H9 (cell line): ENCODE results near the gene IL12RB2. TPM values are rescaled to one million over a fixed set of nuclear protein-coding genes. Genes with fewer than 3 reads are reported as not detected.

Experiments used
- DNase-seq: peaks from one replicate; pipeline ENCODE4 v3.0.0-alpha.2; 2017
- H2AFZ ChIP-seq: one replicate; pipeline ENCODE4 v1.6.1; 2013; ENCODE audit warnings: mild to moderate bottlenecking, low read length, control low read depth, moderate library complexity
- H2AK5ac ChIP-seq: 2 replicates; pipeline ENCODE4 v1.6.1; 2013; ENCODE audit warnings: low read length, control low read depth, mixed read lengths; ENCODE audit not compliant: insufficient read length
- H2BK120ac ChIP-seq: one replicate; pipeline ENCODE4 v1.6.1; 2013; ENCODE audit warnings: low read depth, mild to moderate bottlenecking, low read length, control low read depth, inconsistent platforms; ENCODE audit not compliant: poor library complexity, severe bottlenecking
- H2BK12ac ChIP-seq: 2 replicates; pipeline ENCODE4 v1.6.1; 2013; ENCODE audit warnings: low read length, control low read depth, mixed read lengths, low read depth; ENCODE audit not compliant: insufficient read length
- H2BK15ac ChIP-seq: 2 replicates; pipeline ENCODE4 v1.6.1; 2013; ENCODE audit warnings: low read depth, low read length, control low read depth
- H2BK20ac ChIP-seq: one replicate; pipeline ENCODE4 v1.6.1; 2013; ENCODE audit warnings: low read depth, mild to moderate bottlenecking, low read length, control low read depth, inconsistent platforms; ENCODE audit not compliant: poor library complexity, severe bottlenecking
- H2BK5ac ChIP-seq: 2 replicates; pipeline ENCODE4 v1.6.1; 2013; ENCODE audit warnings: low read length, control low read depth, mixed read lengths; ENCODE audit not compliant: insufficient read length
- H3K14ac ChIP-seq: 2 replicates; pipeline ENCODE4 v1.6.1; 2013; ENCODE audit warnings: low read length, control low read depth; ENCODE audit not compliant: insufficient read depth
- H3K18ac ChIP-seq: 2 replicates; pipeline ENCODE4 v1.6.1; 2013; ENCODE audit warnings: low read depth, mild to moderate bottlenecking, mixed read lengths, low read length, control low read depth; ENCODE audit not compliant: insufficient read length
- H3K23ac ChIP-seq: 2 replicates; pipeline ENCODE4 v1.6.1; 2013; ENCODE audit warnings: low read length, control low read depth, mixed read lengths, low read depth; ENCODE audit not compliant: insufficient read length
- H3K23me2 ChIP-seq: 2 replicates; pipeline ENCODE4 v1.6.1; 2013; ENCODE audit warnings: low read depth, mild to moderate bottlenecking, mixed read lengths, low read length, control low read depth; ENCODE audit not compliant: insufficient read length, poor library complexity, severe bottlenecking
- H3K27ac ChIP-seq: 2 replicates; pipeline ENCODE4 v1.5.1; 2013; ENCODE audit warnings: low read length, control low read depth, mixed read lengths, low read depth; ENCODE audit not compliant: insufficient read length
- H3K27me3 ChIP-seq: 2 replicates; pipeline ENCODE4 v1.6.1; 2013; ENCODE audit warnings: low read length, control low read depth, inconsistent platforms; ENCODE audit not compliant: insufficient read depth
- H3K4ac ChIP-seq: 2 replicates; pipeline ENCODE4 v1.6.1; 2013; ENCODE audit warnings: low read depth, mild to moderate bottlenecking, control low read depth, inconsistent platforms, low read length, moderate library complexity
- H3K4me1 ChIP-seq: 2 replicates; pipeline ENCODE4 v1.6.1; 2013; ENCODE audit warnings: low read length, control low read depth, inconsistent platforms; ENCODE audit not compliant: insufficient read depth
- H3K4me2 ChIP-seq: 2 replicates; pipeline ENCODE4 v1.6.1; 2013; ENCODE audit warnings: low read length, control low read depth, mixed read lengths; ENCODE audit not compliant: insufficient read length, insufficient read depth
- H3K56ac ChIP-seq: 2 replicates; pipeline ENCODE4 v1.6.1; 2013; ENCODE audit warnings: low read depth, mild to moderate bottlenecking, mixed read lengths, low read length, control low read depth; ENCODE audit not compliant: insufficient read length
- H3K79me1 ChIP-seq: 2 replicates; pipeline ENCODE4 v1.6.1; 2013; ENCODE audit warnings: low read depth, mild to moderate bottlenecking, moderate library complexity, low read length, control low read depth, inconsistent platforms; ENCODE audit not compliant: insufficient read depth, poor library complexity, severe bottlenecking
- H3K79me2 ChIP-seq: 2 replicates; pipeline ENCODE4 v1.6.1; 2013; ENCODE audit warnings: low read length, control low read depth, inconsistent platforms; ENCODE audit not compliant: insufficient read depth
- H3K9ac ChIP-seq: 2 replicates; pipeline ENCODE4 v1.6.1; 2013; ENCODE audit warnings: low read length, control low read depth, mixed read lengths; ENCODE audit not compliant: insufficient read length; ENCODE audit errors: extremely low read depth
- H3K9me3 ChIP-seq: one replicate; pipeline ENCODE4 v1.6.1; 2013; ENCODE audit warnings: low read depth, low read length, inconsistent platforms; ENCODE audit not compliant: control insufficient read depth
- H3T11ph ChIP-seq: one replicate; pipeline ENCODE4 v1.6.1; 2013; ENCODE audit warnings: mild to moderate bottlenecking, low read length, control low read depth, inconsistent platforms
- H4K20me1 ChIP-seq: one replicate; pipeline ENCODE4 v1.6.1; 2013; ENCODE audit not compliant: control insufficient read depth, insufficient read length, insufficient read depth
- H4K5ac ChIP-seq: 2 replicates; pipeline ENCODE4 v1.6.1; 2013; ENCODE audit warnings: low read depth, mild to moderate bottlenecking, mixed read lengths, low read length, control low read depth; ENCODE audit not compliant: insufficient read length
- H4K8ac ChIP-seq: replicated peaks from 2 replicates; pipeline ENCODE4 v1.6.1; 2013; ENCODE audit warnings: low read length, control low read depth, mixed read lengths, low read depth; ENCODE audit not compliant: insufficient read length
- H4K91ac ChIP-seq: 2 replicates; pipeline ENCODE4 v1.6.1; 2013; ENCODE audit warnings: low read depth, mild to moderate bottlenecking, moderate library complexity, mixed read lengths, low read length, control low read depth; ENCODE audit not compliant: insufficient read length
- H3K27ac Mint-ChIP-seq, 3 experiments: 2 replicates in 2 of 3; 3 replicates in 1 of 3; pipeline ENCODE4 v1.8.0; 2020 to 2021; ENCODE audit warnings: mixed read lengths in 3 of 3, mild to moderate bottlenecking in 1 of 3, moderate library complexity in 1 of 3
- H3K27me3 Mint-ChIP-seq: 2 replicates; pipeline ENCODE4 v1.8.0; 2021; ENCODE audit warnings: low read depth, mild to moderate bottlenecking, moderate library complexity, mixed read lengths
- H3K36me3 Mint-ChIP-seq, 3 experiments: 2 replicates in 2 of 3; 3 replicates in 1 of 3; pipeline ENCODE4 v1.8.0; 2020 to 2021; ENCODE audit warnings: low read depth in 3 of 3, mixed read lengths in 3 of 3; ENCODE audit not compliant: insufficient read depth in 1 of 3
- H3K4me1 Mint-ChIP-seq, 2 experiments: 2 replicates each; pipeline ENCODE4 v1.8.0; 2020; ENCODE audit warnings: mixed read lengths in 2 of 2
- H3K4me3 Mint-ChIP-seq, 2 experiments: 2 replicates in 1 of 2; 3 replicates in 1 of 2; pipeline ENCODE4 v1.8.0; 2020 to 2021; ENCODE audit warnings: mild to moderate bottlenecking in 2 of 2, mixed read lengths in 2 of 2, moderate library complexity in 1 of 2
- H3K9me3 Mint-ChIP-seq, 2 experiments: 2 replicates in 1 of 2; 3 replicates in 1 of 2; pipeline ENCODE4 v1.8.0; 2020; ENCODE audit warnings: mild to moderate bottlenecking in 2 of 2, mixed read lengths in 2 of 2, moderate library complexity in 1 of 2
- WGBS: extraction: QIAGEN DNeasy Blood & Tissue Kit; methylation state at CpG from one replicate; pipeline ENCODE4 v1.1.7; 2013; ENCODE audit warnings: missing lambda C conversion rate, low lambda C conversion rate, mixed read lengths; ENCODE audit not compliant: insufficient read length; ENCODE audit errors: extremely low coverage; 5-methylcytosine and 5-hydroxymethylcytosine counted together
- total RNA-seq: library from RNA; stranded (reverse); gene quantifications from 2 replicates; pipeline ENCODE4 v1.2.1, GENCODE V29; 2021
- TF ChIP-seq, protein P1 (sequence below): fragments of 200-600 bp; sonication (generic); conservative IDR thresholded peaks from 3 replicates; pipeline ENCODE4 v1.8.0; 2021; ENCODE audit warnings: antibody characterized with exemption, mild to moderate bottlenecking

IL12RB2 gene
- total RNA-seq, 1 experiment from 2014 or later, result 0.77 TPM

DNA sequence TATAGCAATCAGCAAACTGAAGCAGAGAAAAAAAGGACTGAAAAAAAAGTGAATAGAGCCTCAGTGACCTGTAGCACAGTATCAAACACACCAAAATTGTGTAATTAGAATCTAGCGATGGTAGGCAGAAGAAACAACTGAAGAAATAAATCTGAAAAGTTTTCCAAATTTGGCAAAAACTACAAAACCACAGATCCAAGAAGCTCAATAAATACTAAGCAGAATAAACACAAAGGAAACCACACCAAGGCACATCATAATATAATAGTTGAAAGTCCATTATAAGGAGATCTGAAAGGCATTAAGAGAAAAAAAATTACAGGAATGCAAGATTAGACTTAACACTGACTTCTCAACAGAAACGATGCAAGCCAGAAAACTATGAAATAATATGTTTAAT lies 7.1 kb upstream of the IL12RB2 start:
- Histone ChIP-seq H4K91ac (no peak overlapping the region), H2BK5ac (no peak overlapping the region), H3K79me2 (no peaks in the 10 kb centered on the region), H3K23ac (no peak overlapping the region), H2BK120ac (no peak overlapping the region), H2BK15ac (no peak overlapping the region), H3K4me1 (no peaks in the 10 kb centered on the region), H3K27me3 (no peaks in the 10 kb centered on the region), H3K23me2 (no peaks in the 10 kb centered on the region), H4K5ac (no peak overlapping the region), H3K27ac (no peak overlapping the region), H3K4ac (no peak overlapping the region), H4K20me1 (no peaks in the 10 kb centered on the region), H3K14ac (no peak overlapping the region), H3K4me2 (no peak overlapping the region), H3K18ac (no peak overlapping the region), H3K9me3 (no peaks in the 10 kb centered on the region), H2BK12ac (no peak overlapping the region), H4K8ac (no peak overlapping the region), H3K9ac (no peak overlapping the region), H2AK5ac (no peak overlapping the region), H3K79me1 (no peaks in the 10 kb centered on the region), H3K56ac (no peak overlapping the region), H2BK20ac (no peak overlapping the region), H3T11ph (no peak overlapping the region), H2AFZ (no peak overlapping the region)
- TF ChIP-seq, protein P1, sequence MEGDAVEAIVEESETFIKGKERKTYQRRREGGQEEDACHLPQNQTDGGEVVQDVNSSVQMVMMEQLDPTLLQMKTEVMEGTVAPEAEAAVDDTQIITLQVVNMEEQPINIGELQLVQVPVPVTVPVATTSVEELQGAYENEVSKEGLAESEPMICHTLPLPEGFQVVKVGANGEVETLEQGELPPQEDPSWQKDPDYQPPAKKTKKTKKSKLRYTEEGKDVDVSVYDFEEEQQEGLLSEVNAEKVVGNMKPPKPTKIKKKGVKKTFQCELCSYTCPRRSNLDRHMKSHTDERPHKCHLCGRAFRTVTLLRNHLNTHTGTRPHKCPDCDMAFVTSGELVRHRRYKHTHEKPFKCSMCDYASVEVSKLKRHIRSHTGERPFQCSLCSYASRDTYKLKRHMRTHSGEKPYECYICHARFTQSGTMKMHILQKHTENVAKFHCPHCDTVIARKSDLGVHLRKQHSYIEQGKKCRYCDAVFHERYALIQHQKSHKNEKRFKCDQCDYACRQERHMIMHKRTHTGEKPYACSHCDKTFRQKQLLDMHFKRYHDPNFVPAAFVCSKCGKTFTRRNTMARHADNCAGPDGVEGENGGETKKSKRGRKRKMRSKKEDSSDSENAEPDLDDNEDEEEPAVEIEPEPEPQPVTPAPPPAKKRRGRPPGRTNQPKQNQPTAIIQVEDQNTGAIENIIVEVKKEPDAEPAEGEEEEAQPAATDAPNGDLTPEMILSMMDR, result no peak
- Mint-ChIP-seq H3K4me1 (peaks cover 2 to 7% of the 10 kb centered on the region in 2 experiments; a peak in 3 of 4 replicates), H3K36me3 (no peaks in the 10 kb centered on the region), H3K4me3 (no peak overlapping the region), H3K27me3 (peaks cover 26% of the 10 kb centered on the region), H3K27ac (no peak overlapping the region), H3K9me3 (no peaks in the 10 kb centered on the region)
- WGBS, result no CpG with 5 or more reads among the region's 2 CpGs
- DNase-seq, result no peak
